ENCODE results near the gene RIPK4.
"Not testable (repeated sequence)": the region's sequence is repeated elsewhere in the genome, so short reads cannot be mapped to it uniquely, and the experiment has no call there.

RIPK4 gene

GRCh38 chr21:41794600-41794999 is 27.7 kb upstream of the RIPK4 start:
- DNase-seq, result no peak

DNA sequence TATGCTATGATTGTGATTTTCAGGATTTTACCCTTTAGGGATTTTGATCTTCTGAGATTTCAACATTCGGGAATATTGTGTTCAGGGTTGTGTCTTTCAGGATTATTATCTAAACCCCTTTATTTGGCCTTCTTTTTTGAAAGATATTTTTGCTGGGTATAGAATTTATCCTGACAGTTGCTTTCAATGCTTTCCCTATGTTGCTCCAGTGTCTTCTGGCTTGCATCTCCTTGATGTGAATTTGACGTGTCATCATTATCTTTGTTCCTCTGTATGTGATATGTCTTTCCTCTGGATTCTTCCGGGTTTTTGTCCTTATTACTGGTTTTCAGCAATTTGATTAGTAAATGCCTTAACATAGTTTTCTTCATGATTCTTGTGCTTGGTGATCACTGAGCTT is 25.9 kb upstream of the RIPK4 start:
- no peak for DNase-seq

DNA sequence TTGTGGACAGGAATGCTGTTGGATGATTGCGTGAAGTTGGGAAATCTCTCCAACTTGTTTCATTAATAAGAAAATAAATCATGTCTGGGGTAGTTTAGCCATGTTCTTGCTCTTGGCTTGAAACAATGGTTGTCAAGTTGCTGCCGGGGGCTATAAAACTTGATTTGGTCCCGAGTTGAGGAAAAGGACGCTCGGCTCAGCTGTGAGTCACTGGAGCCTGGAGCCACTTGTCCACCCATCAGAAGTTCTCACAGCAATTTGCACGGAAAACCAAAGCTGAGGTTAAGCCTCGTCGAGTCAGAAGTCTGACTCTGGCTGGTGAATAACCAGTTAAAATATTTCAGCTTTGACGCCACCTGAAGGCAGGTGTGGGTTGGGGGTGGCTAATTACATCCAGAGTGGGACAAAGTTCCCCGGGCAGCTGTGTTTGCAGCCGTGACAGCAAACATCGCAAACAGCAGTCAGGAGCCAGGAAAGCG is 19.7 kb upstream of the RIPK4 start:
- DNase-seq, result no peak

- DNase-seq, result not testable (repeated sequence)
Observed at GRCh38 chr21:41785262-41785661, 18.4 kb upstream of the RIPK4 start.

GRCh38 chr21:41784456-41785102 is 17.7 kb upstream of the RIPK4 start:
- DNase-seq, result no peak

DNA sequence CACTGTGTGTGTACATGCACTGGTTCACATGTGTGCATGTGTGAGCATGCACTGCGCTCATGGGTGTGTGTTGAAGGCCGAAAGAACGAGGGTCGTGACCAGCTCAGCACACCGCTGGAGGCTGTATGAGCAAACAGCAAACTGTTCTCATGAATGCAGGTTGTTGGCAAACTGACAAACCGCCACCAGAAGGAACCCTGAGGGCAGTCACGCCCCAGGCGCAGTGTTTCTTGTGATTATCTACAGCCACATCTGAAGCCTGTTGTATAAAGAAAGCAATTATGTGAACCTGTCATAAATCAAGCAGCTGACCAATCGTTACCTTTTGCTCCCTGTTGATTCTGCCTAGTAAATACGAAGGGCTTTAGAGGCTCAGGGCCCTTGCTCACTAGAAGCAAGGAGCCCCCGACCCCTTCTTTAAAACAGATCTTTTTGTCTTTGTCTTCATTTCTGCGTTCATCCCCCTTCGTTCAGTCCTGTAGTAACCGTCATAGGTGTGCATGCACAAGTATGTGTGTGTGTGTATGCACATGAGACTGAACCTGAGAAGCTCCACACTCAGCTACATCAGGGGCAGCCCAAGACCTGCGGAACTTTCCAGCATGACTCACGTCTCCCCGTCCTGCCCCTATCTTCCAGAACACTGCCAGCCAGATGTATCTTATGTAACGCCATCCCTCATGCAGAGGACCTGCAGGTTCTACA is 16.8 kb upstream of the RIPK4 start:
- DNase-seq, result peak in 1 of 6 experiments; percentile 14

GRCh38 chr21:41781050-41781410 is 14.2 kb upstream of the RIPK4 start:
- DNase-seq, result no peak

DNA sequence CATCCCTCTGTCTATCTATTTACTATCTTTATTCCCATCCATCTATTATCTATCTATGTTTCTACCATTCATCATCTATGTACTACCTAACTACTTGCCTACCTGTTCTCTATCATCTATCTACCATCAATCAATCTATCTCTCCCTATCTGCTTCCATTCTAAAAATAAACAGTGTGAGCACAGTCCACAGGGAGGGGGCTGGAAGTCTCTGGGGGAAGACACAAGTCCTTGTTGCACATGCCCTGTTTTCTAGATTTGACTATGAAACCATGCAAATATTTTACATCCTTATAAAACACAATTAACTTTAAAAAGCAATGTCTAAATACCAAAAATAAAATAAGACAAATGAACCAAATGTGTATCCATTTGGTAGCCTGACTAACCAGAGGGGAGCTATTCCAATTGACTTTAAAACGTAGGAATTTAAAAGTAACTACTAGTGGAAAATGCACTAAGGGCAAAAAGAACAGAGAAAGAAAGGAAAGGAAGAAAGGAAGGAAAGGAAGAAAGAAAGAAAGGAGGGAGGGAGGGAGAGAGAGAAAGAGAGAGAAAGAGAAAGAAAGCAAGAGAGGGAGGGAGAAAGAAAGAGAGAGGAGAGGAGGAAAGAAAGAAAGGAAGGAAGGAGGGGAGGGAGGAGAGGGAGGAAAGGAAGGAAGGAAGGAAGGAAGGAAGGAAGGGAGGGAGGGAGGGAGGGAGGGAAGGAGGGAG is 13.6 kb upstream of the RIPK4 start:
- DNase-seq, result no peak

DNA sequence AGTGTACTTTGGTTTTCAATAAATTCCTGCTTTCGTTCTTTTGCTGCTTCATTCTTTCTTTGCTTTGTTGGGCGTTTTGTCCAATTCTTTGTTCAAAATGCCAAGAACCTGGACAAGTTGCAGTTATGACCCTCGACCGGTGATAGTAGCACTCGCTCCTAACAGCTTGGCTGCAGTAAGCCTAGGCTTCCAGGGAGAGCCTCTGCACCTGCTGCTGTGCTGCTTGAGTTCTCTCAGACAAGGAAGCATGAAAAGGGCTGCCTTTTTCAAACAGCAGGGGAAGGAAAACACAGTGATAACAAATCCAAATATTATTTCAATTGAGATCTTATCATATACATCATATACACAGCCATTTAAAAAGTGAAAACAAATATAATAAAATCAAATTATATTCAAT is 12.8 kb upstream of the RIPK4 start:
- no peak for DNase-seq

GRCh38 chr21:41778930-41779600 is 12.2 kb upstream of the RIPK4 start:
- DNase-seq, result peak in 1 of 6 experiments; percentile 22

DNA sequence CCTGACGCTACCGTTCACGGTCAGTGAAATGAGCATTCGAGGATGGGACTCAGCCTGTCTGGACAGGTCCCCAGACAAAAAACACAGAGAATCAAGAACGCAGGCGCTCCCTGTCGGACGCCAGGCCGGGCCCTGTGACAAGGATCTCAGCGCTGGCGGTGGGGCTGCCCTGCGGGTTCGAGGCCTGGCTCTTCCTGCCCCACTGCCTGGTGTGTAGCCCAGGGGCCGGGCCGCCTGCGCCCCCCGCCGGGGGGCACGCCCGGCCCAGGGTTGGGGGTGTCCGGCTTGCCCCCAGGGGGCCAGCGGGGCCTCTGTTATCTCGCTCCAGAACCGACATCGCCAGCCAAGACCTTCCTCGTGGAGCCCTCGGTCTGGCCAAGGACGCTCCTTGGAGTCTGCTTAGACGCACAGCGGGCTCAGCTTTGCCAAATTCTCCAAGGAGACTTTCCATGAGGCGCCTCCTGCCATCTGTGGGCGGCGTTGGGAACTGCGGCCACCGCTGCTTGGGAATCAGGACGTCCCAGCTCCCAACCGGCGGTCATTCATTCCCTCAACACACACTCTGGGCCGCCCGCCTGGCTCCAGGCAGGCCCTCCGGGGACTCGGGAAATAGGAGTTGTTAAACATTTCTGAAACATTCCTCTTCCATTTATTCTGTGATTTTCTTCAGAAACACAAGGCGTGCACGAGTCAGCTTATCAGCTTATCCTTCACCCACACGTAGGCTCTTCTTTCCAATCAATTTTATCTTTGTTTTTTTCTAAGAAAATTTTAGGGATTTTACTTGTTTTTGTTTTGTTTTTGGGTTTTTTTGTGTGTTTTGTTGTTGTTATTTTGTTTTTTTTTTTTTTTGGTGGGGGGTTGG is 11.3 kb upstream of the RIPK4 start:
- no peak for DNase-seq

- DNase-seq, result no peak
Observed at GRCh38 chr21:41776778-41777177, 9.9 kb upstream of the RIPK4 start.

DNA sequence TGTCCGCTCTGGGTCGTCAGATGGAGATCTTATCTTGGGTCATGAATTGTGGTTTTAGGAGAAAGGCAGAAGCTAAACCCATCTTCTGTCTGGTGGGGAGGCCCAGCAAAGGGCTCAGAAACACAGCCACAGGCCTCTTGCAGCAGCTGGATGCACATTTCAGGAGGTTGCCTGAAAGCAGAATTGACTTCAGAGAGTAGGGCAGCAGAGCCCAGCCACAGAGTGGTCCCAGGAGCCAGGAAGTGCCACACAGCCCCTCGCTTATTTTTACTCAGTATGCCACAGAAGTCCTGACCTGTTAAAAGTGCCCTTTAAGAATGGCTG is 8.3 kb upstream of the RIPK4 start:
- no peak for DNase-seq

GRCh38 chr21:41774467-41775148 is 7.8 kb upstream of the RIPK4 start:
- DNase-seq, result no peak

DNA sequence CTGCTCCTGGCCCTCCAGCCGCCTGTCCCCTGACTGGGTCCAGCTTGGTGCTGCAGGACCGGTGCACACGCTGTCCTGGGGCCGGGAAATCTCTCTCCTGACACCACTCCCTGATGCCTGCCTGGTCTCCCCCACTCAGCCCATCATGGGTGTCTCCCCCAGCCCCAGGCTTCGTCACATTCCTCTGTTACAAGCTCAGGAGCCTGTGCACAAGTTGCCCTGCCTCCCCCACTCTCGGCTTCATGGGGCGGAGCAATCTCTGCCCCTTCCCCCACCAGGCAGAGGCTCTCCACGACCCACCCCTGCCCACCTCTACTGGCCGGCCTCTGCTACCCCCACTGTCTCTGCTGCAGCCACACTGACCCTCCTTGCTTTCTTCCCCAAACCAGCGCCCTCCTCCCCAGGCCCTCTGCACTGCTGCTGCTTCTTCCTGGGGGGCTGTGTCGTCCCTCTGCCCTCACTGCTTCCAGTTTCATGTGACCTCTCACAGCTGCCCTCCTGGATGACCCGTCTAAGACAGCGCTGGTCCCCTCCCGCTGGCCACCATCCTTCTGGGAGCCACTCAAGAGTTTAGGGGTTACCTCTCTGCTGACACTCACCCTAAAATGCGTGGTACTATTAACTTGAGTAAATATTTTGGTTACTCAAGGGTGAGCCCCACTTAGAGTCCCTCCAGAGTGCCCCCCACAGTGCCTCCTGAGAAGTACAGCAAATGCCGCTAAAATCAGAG is 5.7 kb upstream of the RIPK4 start:
- DNase-seq, result no peak

GRCh38 chr21:41771625-41771945 is 4.7 kb upstream of the RIPK4 start:
- DNase-seq, result no peak

- DNase-seq, result no peak
Observed at GRCh38 chr21:41770901-41771624, 4.2 kb upstream of the RIPK4 start.

DNA sequence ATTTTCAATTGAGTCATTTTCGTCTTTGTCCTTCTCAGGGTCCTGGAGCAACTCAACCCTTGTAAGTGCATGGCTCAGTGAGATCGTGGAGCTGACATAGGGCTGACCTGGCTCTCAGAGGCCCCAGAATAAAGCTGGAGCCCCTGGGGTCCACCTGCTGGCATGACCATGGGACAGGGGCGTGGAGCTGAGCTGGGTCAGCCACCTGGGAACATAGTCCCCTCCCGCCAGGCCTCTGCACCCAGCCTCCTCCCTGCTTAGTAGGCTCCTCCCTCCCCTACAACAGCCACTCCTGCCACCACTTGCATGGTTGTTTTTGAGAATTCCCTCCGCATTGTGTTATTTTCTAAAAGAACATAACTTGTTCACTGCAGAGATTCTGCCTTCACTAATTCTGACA is 3.1 kb upstream of the RIPK4 start:
- no peak for DNase-seq

GRCh38 chr21:41769521-41769920 is 2.7 kb upstream of the RIPK4 start:
- no peak for DNase-seq

DNA sequence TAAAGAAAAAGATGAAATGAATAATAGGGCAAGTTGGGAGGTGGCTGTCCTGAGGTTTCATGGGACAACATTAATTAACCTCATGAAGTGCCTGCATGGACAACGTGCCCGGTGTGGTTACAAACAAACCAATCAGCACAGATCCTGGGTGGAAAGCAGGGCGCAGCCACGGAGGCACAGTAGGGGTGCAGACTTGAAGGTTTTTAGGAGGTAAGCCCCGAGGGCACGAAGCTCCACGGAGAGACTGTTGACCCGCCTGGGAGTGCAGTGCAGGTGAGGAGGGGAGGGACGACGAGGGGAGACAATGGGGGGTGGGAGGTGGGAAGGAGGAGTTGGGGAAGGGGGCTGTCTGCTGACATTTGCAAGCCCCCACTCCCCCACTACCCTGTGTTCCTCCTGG is 2.3 kb upstream of the RIPK4 start:
- DNase-seq, result no peak
